ENCODE results near the gene PRKAG2.
"Not testable (repeated sequence)": the region's sequence is repeated elsewhere in the genome, so short reads cannot be mapped to it uniquely, and the experiment has no call there.

Gene PRKAG2

DNA sequence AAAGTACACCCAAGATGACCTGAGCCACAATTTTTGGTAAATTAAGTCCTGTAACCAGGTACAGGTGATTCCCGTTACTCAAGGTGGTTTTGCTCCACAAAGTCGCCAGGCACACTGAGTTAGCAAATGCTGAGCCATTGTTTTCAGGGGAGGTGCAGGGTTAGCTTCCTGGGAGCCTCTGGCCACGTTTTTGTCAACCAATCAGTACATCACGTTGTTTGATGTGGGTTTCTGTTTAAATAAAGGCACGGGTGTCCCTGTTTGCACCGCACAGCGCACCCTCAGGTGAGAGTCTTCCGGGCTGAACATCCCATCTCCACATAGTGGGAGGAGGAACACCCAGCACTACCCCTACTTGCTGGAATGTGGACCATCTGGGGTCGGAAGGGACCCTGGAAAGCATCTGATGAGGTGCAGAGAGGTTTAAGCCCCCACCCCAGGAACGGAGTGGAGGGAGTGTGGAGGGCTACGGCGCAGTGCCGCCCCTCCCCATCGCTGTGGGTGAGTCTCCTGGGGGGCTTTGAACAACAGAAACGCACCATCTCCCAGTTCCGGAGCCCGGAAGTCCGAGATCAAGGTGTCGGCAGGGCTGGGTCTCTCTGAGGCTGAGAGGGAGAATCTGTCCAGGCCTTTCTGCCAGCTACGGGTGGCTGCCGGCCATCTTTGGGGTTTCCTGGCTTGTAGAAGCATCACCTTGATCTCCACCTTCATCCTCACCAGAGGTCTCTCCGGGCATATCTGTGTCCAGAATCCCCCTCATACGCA is 42.5 kb downstream of the PRKAG2 start:
- no peaks in the 10 kb centered on the region for H3K36me3 ChIP-seq (ENCODE audit: insufficient read depth, low read depth, low read length)
- H3K4me1 ChIP-seq (ENCODE audit: insufficient read depth, low read length) = no peaks in the 10 kb centered on the region
- no peak overlapping the region for H3K9ac ChIP-seq (ENCODE audit: low read depth, low read length)
- H3K27ac ChIP-seq (ENCODE audit: low read length) = no peak overlapping the region
- H3K9me3 ChIP-seq (ENCODE audit: insufficient read depth, low read depth, low read length) = no peaks in the 10 kb centered on the region
- no peak overlapping the region for H3K4me3 ChIP-seq (ENCODE audit: low read length)
- H3K27me3 ChIP-seq (ENCODE audit: insufficient read depth, low read length) = no peaks in the 10 kb centered on the region

DNA sequence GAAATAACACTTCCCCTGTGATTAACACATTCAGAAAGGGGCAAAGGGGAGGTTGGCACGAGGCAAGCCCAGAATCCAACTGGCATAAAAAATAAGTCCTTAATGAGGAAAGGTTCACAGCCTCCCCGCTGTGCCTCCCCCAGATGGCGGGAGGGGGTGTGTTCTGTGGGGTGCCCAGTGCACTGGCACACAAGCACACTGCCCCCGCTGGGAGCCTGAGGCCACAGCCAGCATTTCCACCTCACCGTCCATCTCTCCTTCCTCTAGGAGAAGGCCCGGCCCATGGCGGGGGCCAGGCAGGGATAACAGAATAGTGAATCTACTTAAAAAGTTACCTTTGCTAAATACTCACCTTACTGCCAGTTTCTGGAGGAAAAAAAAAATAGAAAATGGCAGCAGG is 43.2 kb downstream of the PRKAG2 start:
- H3K27ac ChIP-seq (ENCODE audit: low read length) = no peak overlapping the region
- no peak overlapping the region for H3K4me3 ChIP-seq (ENCODE audit: low read length)
- no peaks in the 10 kb centered on the region for H3K27me3 ChIP-seq (ENCODE audit: insufficient read depth, low read length)
- H3K4me1 ChIP-seq (ENCODE audit: insufficient read depth, low read length) = no peaks in the 10 kb centered on the region
- H3K9me3 ChIP-seq (ENCODE audit: insufficient read depth, low read depth, low read length) = no peaks in the 10 kb centered on the region
- H3K9ac ChIP-seq (ENCODE audit: low read depth, low read length) = no peak overlapping the region
- H3K36me3 ChIP-seq (ENCODE audit: insufficient read depth, low read depth, low read length) = no peaks in the 10 kb centered on the region

DNA sequence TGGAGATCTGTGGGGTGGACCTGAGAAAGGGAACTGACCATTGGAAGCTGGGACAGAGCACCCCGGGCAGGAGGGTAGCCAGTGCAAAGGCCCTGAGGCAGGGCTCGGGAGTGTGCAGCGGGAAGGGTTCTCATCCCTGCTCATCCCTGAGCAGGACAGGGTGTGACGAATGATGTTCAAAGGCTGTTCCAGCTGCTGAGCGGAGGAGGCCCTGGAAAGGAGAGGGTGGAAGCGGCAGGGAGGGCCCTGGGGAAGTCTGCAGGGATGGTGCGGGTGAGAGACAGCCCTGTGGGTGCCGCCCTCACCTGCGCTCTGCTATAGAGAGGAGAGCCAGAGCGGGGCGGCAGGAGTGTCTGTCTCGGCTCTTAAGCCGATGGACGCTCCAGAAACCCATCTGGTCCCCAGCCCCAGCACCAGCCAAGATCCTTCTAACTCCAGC is 43.7 kb downstream of the PRKAG2 start:
- Histone ChIP-seq H3K27ac (ENCODE audit: low read length) (no peak overlapping the region), H3K9me3 (ENCODE audit: insufficient read depth, low read depth, low read length) (no peaks in the 10 kb centered on the region), H3K36me3 (ENCODE audit: insufficient read depth, low read depth, low read length) (no peaks in the 10 kb centered on the region), H3K4me3 (ENCODE audit: low read length) (no peak overlapping the region), H3K27me3 (ENCODE audit: insufficient read depth, low read length) (no peaks in the 10 kb centered on the region), H3K9ac (ENCODE audit: low read depth, low read length) (no peak overlapping the region), H3K4me1 (ENCODE audit: insufficient read depth, low read length) (no peaks in the 10 kb centered on the region)

DNA sequence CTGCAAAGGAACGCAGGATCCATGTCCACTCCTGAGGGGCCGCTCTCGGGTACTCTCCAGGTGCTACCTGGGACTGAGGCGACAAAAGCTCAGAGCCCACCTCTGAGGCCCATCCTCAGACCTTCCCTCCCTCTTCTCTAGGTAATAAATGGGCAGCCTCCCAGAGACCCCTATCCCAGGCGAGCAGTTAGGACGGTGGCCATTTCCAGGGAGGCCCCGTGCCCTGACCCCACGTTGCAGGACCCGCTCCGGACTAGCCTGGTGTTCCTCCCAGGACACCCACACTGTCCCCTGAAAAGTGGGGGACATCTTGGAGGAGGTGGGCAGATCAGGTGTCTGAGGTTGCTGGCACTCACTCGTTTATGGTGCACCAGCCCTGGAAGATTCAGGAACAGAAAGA is 44.3 kb downstream of the PRKAG2 start:
- H3K9ac ChIP-seq (ENCODE audit: low read depth, low read length) = no peak overlapping the region
- H3K27ac ChIP-seq (ENCODE audit: low read length) = no peak overlapping the region
- H3K9me3 ChIP-seq (ENCODE audit: insufficient read depth, low read depth, low read length) = no peaks in the 10 kb centered on the region
- H3K27me3 ChIP-seq (ENCODE audit: insufficient read depth, low read length) = no peaks in the 10 kb centered on the region
- no peaks in the 10 kb centered on the region for H3K4me1 ChIP-seq (ENCODE audit: insufficient read depth, low read length)
- no peaks in the 10 kb centered on the region for H3K36me3 ChIP-seq (ENCODE audit: insufficient read depth, low read depth, low read length)
- no peak overlapping the region for H3K4me3 ChIP-seq (ENCODE audit: low read length)

DNA sequence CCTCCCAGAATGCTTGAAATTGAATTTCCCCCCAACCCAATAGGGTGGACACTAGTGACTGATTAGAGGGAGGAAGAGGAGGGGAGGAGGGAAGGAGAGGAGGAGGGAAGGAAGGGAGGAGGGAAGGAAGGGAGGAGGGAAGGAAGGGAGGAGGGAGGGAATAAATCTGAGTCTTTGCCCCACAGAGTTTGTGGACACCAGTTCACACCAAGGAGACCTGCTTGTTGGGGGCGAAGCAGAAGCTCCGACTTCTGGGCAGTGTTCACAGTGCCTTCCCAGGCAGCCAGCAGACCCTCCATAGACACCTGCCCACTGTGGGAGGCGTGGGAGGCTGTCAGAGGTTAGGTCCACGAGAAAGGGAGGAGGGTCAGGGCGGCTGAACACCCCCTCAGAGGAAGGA is 44.8 kb downstream of the PRKAG2 start:
- Histone ChIP-seq H3K36me3 (ENCODE audit: insufficient read depth, low read depth, low read length) (no peaks in the 10 kb centered on the region), H3K27ac (ENCODE audit: low read length) (no peak overlapping the region), H3K9me3 (ENCODE audit: insufficient read depth, low read depth, low read length) (no peaks in the 10 kb centered on the region), H3K4me3 (ENCODE audit: low read length) (no peak overlapping the region), H3K9ac (ENCODE audit: low read depth, low read length) (no peak overlapping the region), H3K27me3 (ENCODE audit: insufficient read depth, low read length) (no peaks in the 10 kb centered on the region), H3K4me1 (ENCODE audit: insufficient read depth, low read length) (no peaks in the 10 kb centered on the region)

DNA sequence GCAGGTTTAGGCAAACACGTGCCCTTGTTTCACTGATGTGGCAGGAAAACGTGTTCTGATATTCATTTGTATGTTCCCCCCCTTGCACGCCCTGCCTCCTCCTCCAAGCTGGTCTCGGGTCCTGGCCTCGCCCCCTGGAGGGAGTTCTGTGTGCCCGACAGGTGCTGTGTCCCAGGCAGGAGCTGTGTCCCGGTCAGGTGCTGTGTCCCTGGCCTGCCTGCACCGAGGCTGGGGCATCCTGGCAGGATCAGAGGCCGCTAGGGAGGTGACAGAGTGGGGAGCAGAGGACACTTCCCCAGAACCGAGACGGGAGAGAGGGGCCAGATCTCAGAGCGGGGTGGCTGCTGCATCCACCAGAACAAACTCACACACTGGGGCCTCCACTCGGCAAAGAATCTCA is 45.3 kb downstream of the PRKAG2 start:
- Histone ChIP-seq H3K9ac (ENCODE audit: low read depth, low read length) (no peak overlapping the region), H3K9me3 (ENCODE audit: insufficient read depth, low read depth, low read length) (no peaks in the 10 kb centered on the region), H3K27ac (ENCODE audit: low read length) (no peak overlapping the region), H3K27me3 (ENCODE audit: insufficient read depth, low read length) (no peaks in the 10 kb centered on the region), H3K4me3 (ENCODE audit: low read length) (no peak overlapping the region), H3K36me3 (ENCODE audit: insufficient read depth, low read depth, low read length) (no peaks in the 10 kb centered on the region), H3K4me1 (ENCODE audit: insufficient read depth, low read length) (no peaks in the 10 kb centered on the region)

DNA sequence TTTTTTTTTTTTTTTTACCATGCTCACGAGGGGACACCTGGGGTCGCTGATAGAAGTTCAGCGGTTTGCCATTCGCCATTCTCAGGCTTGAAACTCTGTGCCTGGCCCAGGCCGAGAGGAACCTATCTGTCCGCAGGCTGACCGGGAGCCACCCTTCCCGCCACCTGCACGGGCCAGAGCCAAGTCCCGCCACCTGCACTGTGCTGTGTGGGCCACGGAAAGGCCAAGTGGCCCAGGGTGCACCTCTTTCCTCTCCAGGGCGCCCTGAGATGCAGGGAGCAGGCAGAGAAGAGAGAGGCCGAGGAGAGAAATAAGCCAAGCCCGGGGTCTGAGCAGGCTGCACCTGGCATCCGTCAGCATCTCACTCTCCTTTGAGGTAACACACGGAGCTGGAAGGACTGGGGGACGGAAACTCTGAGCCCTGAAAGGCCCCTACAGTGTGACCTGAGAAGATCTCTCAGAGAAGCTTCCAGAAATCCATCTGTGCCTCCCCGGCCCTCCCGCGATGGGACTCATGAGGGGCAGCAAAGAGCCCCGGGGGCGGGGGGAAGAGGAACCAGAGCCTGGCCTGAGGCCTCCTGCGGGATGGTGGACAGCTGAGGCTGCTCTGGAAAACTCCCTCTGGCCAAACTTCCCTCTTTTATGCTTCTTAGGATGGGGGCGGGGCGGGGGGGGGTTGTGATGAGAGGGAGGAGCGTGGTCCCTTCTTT is 46.6 kb downstream of the PRKAG2 start:
- H3K27me3 ChIP-seq (ENCODE audit: insufficient read depth, low read length) = no peaks in the 10 kb centered on the region
- H3K9me3 ChIP-seq (ENCODE audit: insufficient read depth, low read depth, low read length) = no peaks in the 10 kb centered on the region
- no peak overlapping the region for H3K4me3 ChIP-seq (ENCODE audit: low read length)
- no peaks in the 10 kb centered on the region for H3K4me1 ChIP-seq (ENCODE audit: insufficient read depth, low read length)
- no peak overlapping the region for H3K9ac ChIP-seq (ENCODE audit: low read depth, low read length)
- no peak overlapping the region for H3K27ac ChIP-seq (ENCODE audit: low read length)
- H3K36me3 ChIP-seq (ENCODE audit: insufficient read depth, low read depth, low read length) = no peaks in the 10 kb centered on the region

DNA sequence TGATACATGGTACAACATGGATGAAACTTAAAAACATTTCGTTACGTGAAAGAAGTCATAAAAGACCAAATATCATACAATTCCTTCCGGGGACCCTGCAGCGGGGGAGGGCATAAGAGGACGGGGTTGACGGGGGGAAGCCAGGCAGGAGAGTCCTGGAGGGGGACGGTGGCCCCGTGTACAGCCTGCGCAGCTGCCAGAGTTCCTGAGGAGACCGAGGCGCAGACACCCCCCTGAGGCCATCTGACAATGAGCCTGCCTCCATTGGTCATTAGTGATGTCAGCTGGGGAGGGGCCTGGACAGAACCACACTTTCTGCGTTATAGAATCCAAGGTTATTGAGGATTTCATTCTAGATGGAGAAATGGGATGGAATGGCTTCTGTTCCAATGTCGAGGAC is 47.2 kb downstream of the PRKAG2 start:
- H3K4me1 ChIP-seq (ENCODE audit: insufficient read depth, low read length) = no peaks in the 10 kb centered on the region
- no peak overlapping the region for H3K27ac ChIP-seq (ENCODE audit: low read length)
- no peak overlapping the region for H3K9ac ChIP-seq (ENCODE audit: low read depth, low read length)
- no peaks in the 10 kb centered on the region for H3K27me3 ChIP-seq (ENCODE audit: insufficient read depth, low read length)
- no peaks in the 10 kb centered on the region for H3K36me3 ChIP-seq (ENCODE audit: insufficient read depth, low read depth, low read length)
- H3K4me3 ChIP-seq (ENCODE audit: low read length) = no peak overlapping the region
- H3K9me3 ChIP-seq (ENCODE audit: insufficient read depth, low read depth, low read length) = no peaks in the 10 kb centered on the region

DNA sequence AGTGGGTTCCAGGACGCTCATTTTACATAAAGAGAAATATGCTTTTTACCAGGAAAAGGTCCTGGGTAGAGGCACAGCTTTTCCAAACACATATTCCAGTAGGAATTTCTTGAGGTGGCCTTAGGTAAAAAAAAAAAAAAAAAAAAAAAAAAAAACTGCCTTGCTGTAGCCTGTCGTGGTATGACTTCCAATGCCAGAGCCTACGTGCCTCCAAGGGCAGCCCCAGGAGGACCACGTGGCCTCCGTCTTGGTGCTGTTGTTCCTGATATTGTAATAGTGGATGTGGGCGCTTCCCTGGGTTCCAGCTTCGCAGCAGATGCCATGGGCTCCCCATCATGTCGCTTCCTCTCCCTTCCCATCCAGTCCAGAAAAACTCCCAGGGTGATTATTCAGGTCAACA is 49.3 kb downstream of the PRKAG2 start:
- Histone ChIP-seq H3K4me3 (ENCODE audit: low read length) (no peak overlapping the region), H3K36me3 (ENCODE audit: insufficient read depth, low read depth, low read length) (no peaks in the 10 kb centered on the region), H3K9me3 (ENCODE audit: insufficient read depth, low read depth, low read length) (no peaks in the 10 kb centered on the region), H3K27ac (ENCODE audit: low read length) (no peak overlapping the region), H3K27me3 (ENCODE audit: insufficient read depth, low read length) (no peaks in the 10 kb centered on the region), H3K4me1 (ENCODE audit: insufficient read depth, low read length) (no peaks in the 10 kb centered on the region), H3K9ac (ENCODE audit: low read depth, low read length) (no peak overlapping the region)

DNA sequence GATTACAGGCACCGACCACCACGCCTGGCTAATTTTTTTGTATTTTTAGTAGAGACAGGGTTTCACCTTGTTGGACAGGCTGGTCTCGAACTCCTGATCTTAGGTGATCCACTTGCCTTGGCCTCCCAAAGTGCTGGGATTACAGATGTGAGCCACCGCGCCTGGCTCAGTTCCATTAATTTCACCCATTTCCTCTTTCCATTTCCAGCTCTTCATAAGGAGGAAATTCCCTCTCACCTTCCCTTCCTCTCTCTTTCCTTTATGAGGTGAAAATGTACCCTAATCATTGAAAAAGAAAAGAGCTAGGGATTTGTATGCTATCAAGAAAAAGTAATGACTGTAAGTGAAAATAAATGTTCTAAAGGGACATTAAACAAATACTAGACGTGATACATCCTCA is 50.6 kb downstream of the PRKAG2 start:
- H3K36me3 ChIP-seq (ENCODE audit: insufficient read depth, low read depth, low read length); H3K4me3 ChIP-seq (ENCODE audit: low read length); H3K9ac ChIP-seq (ENCODE audit: low read depth, low read length); H3K4me1 ChIP-seq (ENCODE audit: insufficient read depth, low read length); H3K27me3 ChIP-seq (ENCODE audit: insufficient read depth, low read length); H3K9me3 ChIP-seq (ENCODE audit: insufficient read depth, low read depth, low read length); H3K27ac ChIP-seq (ENCODE audit: low read length): not testable (repeated sequence)

DNA sequence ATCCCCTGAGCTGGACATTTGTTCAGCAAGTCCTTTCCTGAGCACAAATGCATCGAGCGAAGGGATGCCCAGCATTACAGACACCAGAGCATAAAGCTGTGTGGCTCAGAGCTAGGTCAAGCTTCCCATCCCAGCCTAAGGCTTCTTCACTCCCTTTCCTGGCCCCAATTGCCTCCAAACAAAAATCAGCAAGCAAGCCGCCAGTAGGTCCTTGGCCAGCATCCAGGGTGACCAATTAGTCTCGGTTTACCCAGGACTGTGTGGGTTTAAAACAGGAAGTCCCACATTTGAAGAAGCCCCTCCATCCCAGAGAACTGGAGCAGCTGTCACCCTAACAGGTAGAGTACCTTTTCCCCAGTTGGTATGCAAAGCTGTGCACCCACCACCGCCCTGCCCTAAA is 51.2 kb downstream of the PRKAG2 start:
- Histone ChIP-seq H3K4me1 (ENCODE audit: insufficient read depth, low read length) (no peaks in the 10 kb centered on the region), H3K36me3 (ENCODE audit: insufficient read depth, low read depth, low read length) (no peaks in the 10 kb centered on the region), H3K9ac (ENCODE audit: low read depth, low read length) (no peak overlapping the region), H3K9me3 (ENCODE audit: insufficient read depth, low read depth, low read length) (no peaks in the 10 kb centered on the region), H3K27me3 (ENCODE audit: insufficient read depth, low read length) (no peaks in the 10 kb centered on the region), H3K27ac (ENCODE audit: low read length) (no peak overlapping the region), H3K4me3 (ENCODE audit: low read length) (no peak overlapping the region)

DNA sequence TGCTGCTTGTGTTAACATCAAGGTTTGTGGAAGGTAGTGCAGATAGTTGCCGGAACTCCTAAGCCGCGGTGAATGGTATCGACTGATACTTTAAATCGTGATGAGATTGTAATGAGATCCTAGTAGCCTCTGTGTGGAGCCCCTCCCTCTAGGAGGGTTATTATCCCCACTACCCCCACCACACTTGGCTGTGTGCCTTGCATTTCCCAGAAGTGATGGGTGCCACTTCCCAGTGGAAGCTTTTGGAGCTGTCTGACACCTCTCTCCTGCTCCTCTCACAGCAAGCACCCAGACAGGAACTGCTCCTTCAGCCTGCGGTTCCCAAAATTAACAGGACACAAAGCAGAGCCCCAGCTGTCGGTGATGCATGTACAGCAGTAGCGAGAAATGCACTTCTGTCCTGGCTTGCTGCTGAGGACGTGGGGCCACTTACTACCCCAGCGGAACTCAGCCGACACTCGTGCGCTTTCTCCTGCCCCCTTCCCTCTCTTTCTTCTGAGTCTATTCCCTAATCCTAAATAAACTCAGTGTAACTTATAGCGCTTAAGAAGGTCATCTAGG is 52.5 kb downstream of the PRKAG2 start:
- no peak overlapping the region for H3K9ac ChIP-seq (ENCODE audit: low read depth, low read length)
- no peaks in the 10 kb centered on the region for H3K9me3 ChIP-seq (ENCODE audit: insufficient read depth, low read depth, low read length)
- no peaks in the 10 kb centered on the region for H3K36me3 ChIP-seq (ENCODE audit: insufficient read depth, low read depth, low read length)
- no peaks in the 10 kb centered on the region for H3K4me1 ChIP-seq (ENCODE audit: insufficient read depth, low read length)
- no peak overlapping the region for H3K27ac ChIP-seq (ENCODE audit: low read length)
- no peaks in the 10 kb centered on the region for H3K27me3 ChIP-seq (ENCODE audit: insufficient read depth, low read length)
- H3K4me3 ChIP-seq (ENCODE audit: low read length) = no peak overlapping the region
